CD4-positive, alpha-beta memory T cell (primary cell): ENCODE results near the gene GPR27. TPM values are rescaled to one million over a fixed set of nuclear protein-coding genes. Genes with fewer than 3 reads are reported as not detected.

Experiments used
- CTCF ChIA-PET: fragments of 350-600 bp; sonication (Branson Sonifier 250); formaldehyde crosslinking; loops from one replicate; lab custom pipeline; 2021; ENCODE audit warnings: inconsistent platforms; ENCODE audit not compliant: partially characterized antibody; lab: Charles Lee
- POLR2A ChIA-PET: fragments of 350-600 bp; sonication (Branson Sonifier 250); formaldehyde crosslinking; loops from one replicate; lab custom pipeline; 2021; ENCODE audit not compliant: partially characterized antibody; lab: Charles Lee
- DNase-seq, 5 donors: peaks; one replicate each; pipeline versions ENCODE4 v3.0.0 to v3.0.0-alpha.2; 2020 to 2022; ENCODE audit warnings: mixed read lengths in 1 of 5
- H3K27ac ChIP-seq: one replicate; pipeline ENCODE4 v1.7.0; 2013; ENCODE audit warnings: low read depth, low read length
- H3K27me3 ChIP-seq: 2 replicates; pipeline ENCODE4 v1.7.0; 2013; ENCODE audit warnings: mild to moderate bottlenecking, low read length, moderate library complexity; ENCODE audit not compliant: insufficient read depth
- H3K36me3 ChIP-seq: 2 replicates; pipeline ENCODE4 v1.7.0; 2013; ENCODE audit warnings: mild to moderate bottlenecking, low read length, moderate library complexity; ENCODE audit not compliant: insufficient read depth
- H3K4me1 ChIP-seq: 2 replicates; pipeline ENCODE4 v1.7.0; 2013; ENCODE audit warnings: mild to moderate bottlenecking, low read length, moderate library complexity; ENCODE audit not compliant: insufficient read depth
- H3K4me3 ChIP-seq, 2 donors: one replicate each; pipeline ENCODE4 v1.7.0; 2013; ENCODE audit warnings: low read length in 2 of 2, mild to moderate bottlenecking in 1 of 2
- H3K9me3 ChIP-seq, 2 donors: one replicate each; pipeline ENCODE4 v1.7.0; 2013; ENCODE audit warnings: low read length in 2 of 2, control low read depth in 1 of 2; ENCODE audit not compliant: control insufficient read depth in 1 of 2
- H3K27ac Mint-ChIP-seq, 7 donors: one replicate each; pipeline ENCODE4 v1.8.0; 2020 to 2021; ENCODE audit warnings: mixed read lengths in 7 of 7, mild to moderate bottlenecking in 6 of 7, inconsistent platforms in 3 of 7, moderate library complexity in 3 of 7
- H3K27me3 Mint-ChIP-seq, 2 donors: one replicate each; pipeline ENCODE4 v1.8.0; 2020 to 2021; ENCODE audit warnings: mixed read lengths in 2 of 2
- H3K36me3 Mint-ChIP-seq, 2 donors: one replicate each; pipeline ENCODE4 v1.8.0; 2020 to 2021; ENCODE audit warnings: mixed read lengths in 2 of 2, inconsistent platforms in 1 of 2, mild to moderate bottlenecking in 1 of 2
- H3K4me1 Mint-ChIP-seq, 4 donors: one replicate each; pipeline ENCODE4 v1.8.0; 2020 to 2021; ENCODE audit warnings: mixed read lengths in 4 of 4, mild to moderate bottlenecking in 1 of 4
- H3K4me3 Mint-ChIP-seq, 8 donors: one replicate each; pipeline ENCODE4 v1.8.0; 2020 to 2021; ENCODE audit warnings: mixed read lengths in 8 of 8, mild to moderate bottlenecking in 7 of 8, moderate library complexity in 6 of 8, inconsistent platforms in 3 of 8
- H3K9me3 Mint-ChIP-seq, 8 donors: one replicate each; pipeline ENCODE4 v1.8.0; 2020 to 2021; ENCODE audit warnings: mixed read lengths in 8 of 8, mild to moderate bottlenecking in 5 of 8, inconsistent platforms in 3 of 8, moderate library complexity in 1 of 8
- intact Hi-C: fragments of 100-400 bp; cut with micrococcal nuclease; formaldehyde crosslinking; loops from one replicate; pipeline ENCODE4 v1.15.1; 2023
- polyA plus RNA-seq, 2 donors: library from polyadenylated mRNA; unstranded; fragments of 300-500 nt; fragmentation: Illumina TruSeq; gene quantifications; one replicate each; pipeline ENCODE4 v1.2.3, GENCODE V29; 2021
- total RNA-seq, 2 experiments: library from RNA; stranded (reverse); gene quantifications; one replicate each; pipeline ENCODE4 v1.2.3, GENCODE V29; 2021

Gene GPR27
- total and polyA plus RNA-seq, 4 experiments from 2014 or later = 0.17 to 1.4 (median 0.58) TPM

DNA sequence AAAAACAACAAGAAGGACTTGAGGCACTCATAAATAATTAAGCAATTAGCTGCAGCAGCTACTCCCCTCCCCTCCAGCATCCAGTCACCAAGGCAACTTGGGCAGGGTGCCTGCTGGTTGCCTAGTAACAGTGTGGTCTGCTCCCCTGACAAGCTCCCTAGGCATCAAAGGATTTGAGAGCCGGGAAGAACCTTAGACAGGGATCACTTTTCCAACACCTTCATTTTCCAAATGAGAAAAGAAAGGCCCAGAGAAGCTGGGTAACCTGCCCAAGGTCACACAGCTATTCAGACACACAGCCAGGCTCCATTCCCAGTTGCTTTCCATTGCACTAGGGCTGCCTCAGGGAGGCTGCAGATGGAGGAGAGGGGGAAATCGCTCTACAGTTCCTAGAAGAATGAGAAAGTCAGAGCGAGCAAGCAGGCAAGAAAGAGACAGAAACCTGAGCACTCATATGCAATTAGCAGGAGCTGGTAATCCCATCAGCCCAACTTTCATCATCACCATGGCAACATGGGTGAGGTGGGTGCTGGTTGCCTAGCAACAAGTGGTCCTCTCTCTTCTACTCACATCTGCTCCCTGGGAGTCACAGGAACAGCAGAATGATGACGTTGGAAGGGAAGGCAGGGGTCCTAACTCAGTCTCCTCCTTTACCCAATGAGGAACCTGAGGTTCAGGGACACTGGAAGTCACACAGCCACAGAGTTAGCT, 24.9 kb upstream of the GPR27 start:
- intact Hi-C loops = loop anchor here (1.0 kb wide), 2 partner anchors 17 to 131 kb away; no protein-coding TSS in a partner anchor
- Histone ChIP-seq H3K27me3 (no peaks in the 10 kb centered on the region), H3K36me3 (no peaks in the 10 kb centered on the region), H3K9me3 (no peaks in the 10 kb centered on the region), H3K4me3 (peak overlapping the region in 1 of 2 donors; percentile 18), H3K27ac (peak overlapping the region; percentile 30), H3K4me1 (peaks cover 51% of the 10 kb centered on the region)
- peak overlapping the region in 5 of 7 donors; percentile 74 to 94 (median 89) for H3K27ac Mint-ChIP-seq
- H3K4me3 Mint-ChIP-seq = peak overlapping the region in 2 of 8 donors; percentile 36 to 45
- H3K36me3 Mint-ChIP-seq = peaks cover 0 to 13% of the 10 kb centered on the region in 2 donors
- ChIA-PET POLR2A (interaction anchor here (0.6 to 2.5 kb wide), 9 partner anchors 9 to 145 kb away, joined by 3 to 20 read pairs (median 4); no protein-coding TSS in a partner anchor), CTCF (interaction anchor here (0.8 to 7.9 kb wide), 14 partner anchors 9 to 1094 kb away, joined by 3 to 100 read pairs (median 5); no protein-coding TSS in a partner anchor)
- no peaks in the 10 kb centered on the region for H3K9me3 Mint-ChIP-seq
- DNase-seq = peak in 4 of 5 donors; percentile 30 to 53 (median 44)
- peaks cover 30 to 57% (median 45%) of the 10 kb centered on the region in 4 donors for H3K4me1 Mint-ChIP-seq
- H3K27me3 Mint-ChIP-seq = no peaks in the 10 kb centered on the region

DNA sequence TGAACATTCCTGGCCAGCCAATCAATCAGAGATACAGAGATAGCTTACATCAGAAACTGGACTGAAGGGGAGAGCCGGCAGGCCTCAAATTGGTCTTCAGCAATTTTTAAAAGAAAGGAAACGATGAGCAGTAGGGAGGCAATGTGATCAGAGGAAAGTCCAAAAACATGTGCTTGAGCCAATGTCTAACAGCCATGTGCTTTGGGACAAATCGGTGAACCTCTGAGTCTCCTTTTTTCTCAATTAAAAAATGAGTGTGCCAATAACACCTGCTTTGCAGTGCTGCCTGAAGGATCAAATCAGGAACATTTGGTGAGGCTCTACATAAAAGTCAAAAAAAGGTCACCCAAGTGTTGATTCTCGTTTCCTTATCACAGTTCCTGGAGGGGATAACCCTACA, 21.0 kb upstream of the GPR27 start:
- DNase-seq = no peak
- peaks cover 7 to 8% of the 10 kb centered on the region in 2 donors for H3K27me3 Mint-ChIP-seq
- no peaks in the 10 kb centered on the region for H3K9me3 ChIP-seq
- intact Hi-C loops = no loop called here
- ChIA-PET CTCF (interaction anchor here (1.2 to 7.9 kb wide), 6 partner anchors 9 to 143 kb away, joined by 3 to 100 read pairs (median 6); no protein-coding TSS in a partner anchor), POLR2A (no interaction called here)
- H3K36me3 ChIP-seq = no peaks in the 10 kb centered on the region
- peaks cover 0 to 13% (median 6%) of the 10 kb centered on the region in 8 donors for H3K9me3 Mint-ChIP-seq
- no peak overlapping the region for H3K27ac ChIP-seq
- H3K27me3 ChIP-seq = peaks cover 4% of the 10 kb centered on the region
- H3K4me3 Mint-ChIP-seq = no peak overlapping the region
- H3K4me3 ChIP-seq = no peak overlapping the region
- peaks cover 21 to 35% (median 28%) of the 10 kb centered on the region in 4 donors for H3K4me1 Mint-ChIP-seq
- peaks cover 30% of the 10 kb centered on the region for H3K4me1 ChIP-seq
- peak overlapping the region in 1 of 7 donors; percentile 9 for H3K27ac Mint-ChIP-seq
- H3K36me3 Mint-ChIP-seq = peaks cover 0 to 4% of the 10 kb centered on the region in 2 donors

DNA sequence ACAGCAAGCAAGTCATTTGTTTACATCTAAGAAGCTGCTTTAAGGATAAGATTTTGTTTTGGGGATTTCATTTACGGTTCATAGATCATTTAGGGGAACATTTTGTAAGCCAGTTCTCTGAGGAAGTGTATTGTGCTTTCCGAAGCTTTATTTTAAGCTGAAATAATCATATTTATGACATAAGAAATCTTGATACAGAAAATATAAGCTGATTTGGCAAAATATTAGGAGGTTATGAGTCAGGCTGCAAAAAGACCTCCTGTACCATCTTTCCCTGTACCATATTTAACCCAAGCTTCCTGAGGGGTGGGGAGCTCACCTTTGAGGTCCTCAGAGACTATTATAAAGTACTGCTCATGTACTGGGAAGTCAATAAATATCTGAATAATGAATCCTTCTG, 20.3 kb upstream of the GPR27 start:
- Histone ChIP-seq H3K9me3 (no peaks in the 10 kb centered on the region), H3K27me3 (peaks cover 4% of the 10 kb centered on the region), H3K4me3 (no peak overlapping the region), H3K27ac (no peak overlapping the region), H3K4me1 (peaks cover 23% of the 10 kb centered on the region), H3K36me3 (no peaks in the 10 kb centered on the region)
- peaks cover 0 to 4% of the 10 kb centered on the region in 2 donors for H3K36me3 Mint-ChIP-seq
- POLR2A ChIA-PET = no interaction called here
- peaks cover 7 to 8% of the 10 kb centered on the region in 2 donors for H3K27me3 Mint-ChIP-seq
- no peak overlapping the region for H3K4me3 Mint-ChIP-seq
- H3K27ac Mint-ChIP-seq = no peak overlapping the region
- intact Hi-C loops = no loop called here
- H3K4me1 Mint-ChIP-seq = peaks cover 19 to 32% (median 26%) of the 10 kb centered on the region in 4 donors
- CTCF ChIA-PET = interaction anchor here (0.9 to 7.9 kb wide), 8 partner anchors 10 to 1090 kb away, joined by 3 to 100 read pairs (median 4); no protein-coding TSS in a partner anchor
- no peak for DNase-seq
- peaks cover 0 to 15% (median 9%) of the 10 kb centered on the region in 8 donors for H3K9me3 Mint-ChIP-seq

DNA sequence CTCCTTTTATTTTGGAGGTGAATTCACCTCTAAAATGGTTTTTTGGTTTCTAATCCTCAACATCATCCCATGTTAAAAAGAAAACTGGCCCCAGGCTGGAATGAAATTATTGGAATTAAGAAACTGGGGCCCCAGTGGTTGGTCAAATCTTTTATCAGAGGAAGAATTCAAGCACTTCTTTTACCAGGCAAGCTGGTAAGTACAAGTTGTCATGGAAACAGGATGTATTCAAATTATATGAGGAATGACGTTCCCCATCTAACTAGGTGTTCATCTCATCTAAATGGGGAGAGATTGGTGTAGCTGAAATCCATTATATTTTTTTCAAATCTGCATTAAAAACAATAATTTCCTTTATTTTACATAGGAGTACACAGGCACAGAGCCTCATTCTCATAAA, 18.8 kb upstream of the GPR27 start:
- Mint-ChIP-seq H3K4me1 (peaks cover 6 to 17% (median 12%) of the 10 kb centered on the region in 4 donors), H3K9me3 (peaks cover 0 to 17% (median 10%) of the 10 kb centered on the region in 8 donors), H3K4me3 (no peak overlapping the region), H3K36me3 (peaks cover 0 to 4% of the 10 kb centered on the region in 2 donors), H3K27ac (no peak overlapping the region), H3K27me3 (peaks cover 8 to 10% of the 10 kb centered on the region in 2 donors)
- Histone ChIP-seq H3K36me3 (no peaks in the 10 kb centered on the region), H3K9me3 (no peaks in the 10 kb centered on the region), H3K27ac (no peak overlapping the region), H3K4me3 (no peak overlapping the region), H3K27me3 (peaks cover 4% of the 10 kb centered on the region), H3K4me1 (peaks cover 8% of the 10 kb centered on the region)
- ChIA-PET POLR2A (no interaction called here), CTCF (no interaction called here)
- no peak for DNase-seq
- intact Hi-C loops = no loop called here

DNA sequence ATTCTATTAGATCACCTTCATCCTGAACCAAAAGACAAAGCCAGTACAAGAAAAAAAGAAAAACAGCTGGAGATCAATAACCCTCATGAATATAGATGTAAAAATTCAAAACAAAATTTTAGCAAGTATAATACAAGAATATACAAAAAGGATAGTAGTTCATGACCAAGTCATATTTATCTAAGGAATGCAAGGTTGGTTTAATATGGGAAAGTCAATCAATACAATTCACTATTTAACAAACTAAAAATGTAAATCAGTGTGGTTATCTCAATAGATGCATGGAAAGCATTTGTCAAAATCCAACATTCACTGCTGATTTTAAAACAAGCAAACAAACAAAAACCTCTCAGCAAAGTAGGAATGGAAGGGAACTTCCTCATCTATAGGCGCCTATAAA, 11.0 kb upstream of the GPR27 start:
- Mint-ChIP-seq H3K36me3 (peaks cover 9 to 12% of the 10 kb centered on the region in 2 donors), H3K9me3 (peaks cover 0 to 52% (median 44%) of the 10 kb centered on the region in 8 donors), H3K27me3 (peaks cover under 1 to 5% of the 10 kb centered on the region in 2 donors), H3K4me3 (no peak overlapping the region), H3K4me1 (no peaks in the 10 kb centered on the region), H3K27ac (no peak overlapping the region)
- ChIA-PET POLR2A (no interaction called here), CTCF (no interaction called here)
- Histone ChIP-seq H3K36me3 (no peaks in the 10 kb centered on the region), H3K27me3 (no peaks in the 10 kb centered on the region), H3K27ac (no peak overlapping the region), H3K4me1 (no peaks in the 10 kb centered on the region), H3K4me3 (no peak overlapping the region), H3K9me3 (peaks cover 0 to 14% of the 10 kb centered on the region in 2 donors)
- intact Hi-C loops = no loop called here
- no peak for DNase-seq

DNA sequence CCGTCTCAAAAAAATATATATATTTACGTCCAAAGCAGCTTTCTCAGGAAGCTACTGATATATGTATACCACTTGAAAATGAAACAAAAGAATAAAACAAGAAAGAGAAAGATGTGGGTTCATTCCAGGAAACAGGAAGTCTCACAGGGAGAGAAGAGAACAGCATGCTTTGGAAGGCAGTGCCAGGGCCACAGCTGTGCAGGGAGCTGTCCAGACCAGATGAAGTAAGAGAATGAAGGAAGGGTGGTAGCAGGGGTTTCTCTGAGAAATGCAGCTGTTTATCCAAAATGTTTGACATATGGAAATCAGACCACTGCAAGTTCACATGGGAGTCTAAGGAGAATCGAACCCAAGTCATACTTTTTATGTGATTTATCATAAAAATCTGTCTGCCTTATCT, 8.9 kb upstream of the GPR27 start:
- H3K9me3 ChIP-seq = peaks cover 0 to 14% of the 10 kb centered on the region in 2 donors
- no peaks in the 10 kb centered on the region for H3K36me3 ChIP-seq
- Mint-ChIP-seq H3K36me3 (peaks cover 9 to 12% of the 10 kb centered on the region in 2 donors), H3K9me3 (peaks cover 0 to 50% (median 41%) of the 10 kb centered on the region in 8 donors), H3K27ac (no peak overlapping the region), H3K4me1 (no peaks in the 10 kb centered on the region), H3K4me3 (no peak overlapping the region), H3K27me3 (peaks cover 1 to 5% of the 10 kb centered on the region in 2 donors)
- H3K27me3 ChIP-seq = no peaks in the 10 kb centered on the region
- POLR2A ChIA-PET = no interaction called here
- CTCF ChIA-PET = interaction anchor here (1.0 to 2.3 kb wide), 3 partner anchors 11 to 15 kb away, joined by 3 to 6 read pairs (median 3); no protein-coding TSS in a partner anchor
- no peak overlapping the region for H3K27ac ChIP-seq
- H3K4me1 ChIP-seq = no peaks in the 10 kb centered on the region
- intact Hi-C loops = no loop called here
- H3K4me3 ChIP-seq = no peak overlapping the region
- no peak for DNase-seq

DNA sequence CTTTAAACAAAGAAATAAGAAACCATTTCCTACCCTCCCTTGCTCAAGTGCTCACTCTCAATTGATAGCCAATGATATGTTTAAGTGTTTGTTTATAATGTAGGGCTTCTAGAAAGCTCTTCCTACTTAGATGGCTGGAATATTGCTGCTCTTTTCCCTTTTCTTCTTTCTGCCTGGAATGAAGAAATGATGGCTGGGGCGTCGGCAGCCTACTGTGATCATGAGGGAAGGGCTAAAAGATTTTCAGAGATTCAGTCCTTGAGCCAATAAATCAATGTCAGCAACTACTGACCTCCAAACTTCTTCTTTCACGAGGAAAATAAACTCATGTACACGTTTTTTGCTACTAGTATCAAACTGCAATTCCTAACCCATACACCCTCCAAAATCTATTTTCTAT, 2.1 kb upstream of the GPR27 start:
- H3K27ac ChIP-seq = no peak overlapping the region
- peaks cover 0 to 3% of the 10 kb centered on the region in 2 donors for H3K36me3 Mint-ChIP-seq
- H3K36me3 ChIP-seq = no peaks in the 10 kb centered on the region
- no peak overlapping the region for H3K27ac Mint-ChIP-seq
- H3K4me3 ChIP-seq = no peak overlapping the region
- peak overlapping the region in 3 of 8 donors; percentile 21 to 63 (median 25) for H3K4me3 Mint-ChIP-seq
- CTCF ChIA-PET = interaction anchor here (0.6 kb wide), 1 partner anchor 22 kb away, joined by 3 read pairs; no protein-coding TSS in a partner anchor
- H3K9me3 Mint-ChIP-seq = peaks cover 0 to 4% (median 0%) of the 10 kb centered on the region in 8 donors
- intact Hi-C loops = no loop called here
- no peaks in the 10 kb centered on the region for H3K9me3 ChIP-seq
- H3K27me3 ChIP-seq = peaks cover 12% of the 10 kb centered on the region
- H3K4me1 ChIP-seq = peaks cover 5% of the 10 kb centered on the region
- H3K4me1 Mint-ChIP-seq = peaks cover 3 to 9% (median 5%) of the 10 kb centered on the region in 4 donors
- no peak for DNase-seq
- POLR2A ChIA-PET = no interaction called here
- H3K27me3 Mint-ChIP-seq = peaks cover 21 to 28% of the 10 kb centered on the region in 2 donors
